DOHH2 (cell line): Measurements from ENCODE around the gene GPATCH8.

Experiments used
- H3F3A ChIP-seq: fragments of 200-600 bp; sonication (generic), shearing (Covaris generic); 2 replicates; pipeline ENCODE4 v1.6.0; 2016; ENCODE audit warnings: antibody characterized with exemption, mild to moderate bottlenecking; ENCODE audit not compliant: control insufficient read depth, insufficient read depth
- H3K27ac ChIP-seq: fragments of 200-600 bp; sonication (generic); 2 replicates; pipeline ENCODE4 v1.5.1; 2014; ENCODE audit warnings: low read depth, mild to moderate bottlenecking, low read length, moderate library complexity
- H3K27me3 ChIP-seq: fragments of 200-600 bp; sonication (generic); 2 replicates; pipeline ENCODE4 v1.6.1; 2014; ENCODE audit warnings: mild to moderate bottlenecking, low read length, mixed read lengths; ENCODE audit not compliant: control insufficient read depth
- H3K36me3 ChIP-seq: fragments of 200-600 bp; sonication (generic); 2 replicates; pipeline ENCODE4 v1.6.1; 2014; ENCODE audit warnings: mild to moderate bottlenecking, low read length, moderate library complexity, mixed read lengths; ENCODE audit not compliant: control insufficient read depth
- H3K4me1 ChIP-seq: fragments of 200-600 bp; sonication (generic); 2 replicates; pipeline ENCODE4 v1.6.1; 2014; ENCODE audit warnings: mild to moderate bottlenecking, low read length, mixed read lengths; ENCODE audit not compliant: control insufficient read depth
- H3K4me2 ChIP-seq: fragments of 200-600 bp; sonication (generic); 2 replicates; pipeline ENCODE4 v1.6.0; 2014; ENCODE audit warnings: mild to moderate bottlenecking, low read length, moderate library complexity
- H3K4me3 ChIP-seq: fragments of 200-600 bp; sonication (generic); 2 replicates; pipeline ENCODE4 v1.5.1; 2014; ENCODE audit warnings: mild to moderate bottlenecking, low read length, mixed read lengths
- H3K79me2 ChIP-seq: fragments of 200-600 bp; sonication (generic); 2 replicates; pipeline ENCODE4 v1.6.1; 2014; ENCODE audit warnings: mild to moderate bottlenecking, low read length, mixed read lengths; ENCODE audit not compliant: control insufficient read depth
- H3K9me2 ChIP-seq: fragments of 200-600 bp; sonication (generic); replicated peaks from 2 replicates; pipeline ENCODE4 v1.6.1; 2014; ENCODE audit warnings: mild to moderate bottlenecking, low read length, mixed read lengths; ENCODE audit not compliant: control insufficient read depth
- H3K9me3 ChIP-seq: fragments of 200-600 bp; sonication (generic); 2 replicates; pipeline ENCODE4 v1.6.1; 2014; ENCODE audit warnings: antibody characterized with exemption, low read length, mixed read lengths; ENCODE audit not compliant: control insufficient read depth, insufficient read depth
- H4K20me1 ChIP-seq: fragments of 200-600 bp; sonication (generic); 2 replicates; pipeline ENCODE4 v1.6.0; 2014; ENCODE audit warnings: low read depth, mild to moderate bottlenecking, antibody characterized with exemption, low read length, moderate library complexity; ENCODE audit not compliant: control insufficient read depth, insufficient read depth
- CTCF ChIP-seq: fragments of 200-600 bp; sonication (generic); IDR thresholded peaks from one replicate; pipeline ENCODE4 v1.5.1; 2014; ENCODE audit warnings: antibody characterized with exemption, mild to moderate bottlenecking, low read depth, low read length; ENCODE audit not compliant: poor library complexity, severe bottlenecking
- EZH2phosphoT487 ChIP-seq: fragments of 200-600 bp; sonication (generic); IDR thresholded peaks from 2 replicates; pipeline ENCODE4 v1.6.1; 2017; ENCODE audit warnings: borderline replicate concordance, mild to moderate bottlenecking, antibody characterized with exemption, low read length, moderate library complexity, mixed read lengths

GPATCH8 gene

GRCh38 chr17:44354582-44355561 is 148.3 kb downstream of the GPATCH8 start:
- peak; percentile 52 for TF ChIP-seq CTCF
- TF ChIP-seq EZH2phosphoT487: no peak
- Histone ChIP-seq H3K27ac (no peak overlapping the region), H3K4me2 (peak overlapping the region; percentile 39; the same call in 1 of the 2 replicates), H3K9me3 (no peaks in the 10 kb centered on the region), H3K9me2 (no peaks in the 10 kb centered on the region), H3F3A (no peaks in the 10 kb centered on the region), H3K4me3 (0 out of 2 replicates have a peak overlapping the region, but pooled peaks have one; percentile 24), H3K27me3 (peaks cover 14% of the 10 kb centered on the region; the same call in 1 of the 2 replicates), H3K79me2 (no peaks in the 10 kb centered on the region), H3K4me1 (peaks cover 21% of the 10 kb centered on the region), H3K36me3 (peaks cover 35% of the 10 kb centered on the region), H4K20me1 (no peaks in the 10 kb centered on the region)

- H3K4me2 ChIP-seq: peak overlapping the region; percentile 17; the same call in 1 of the 2 replicates
- peaks cover 46% of the 10 kb centered on the region for H3K36me3 ChIP-seq
- H3K27me3 ChIP-seq: peaks cover 14% of the 10 kb centered on the region; the same call in 1 of the 2 replicates
- no peaks in the 10 kb centered on the region for H4K20me1 ChIP-seq
- TF ChIP-seq CTCF (no peak), EZH2phosphoT487 (no peak)
- peaks cover 5% of the 10 kb centered on the region for H3K79me2 ChIP-seq
- no peaks in the 10 kb centered on the region for H3F3A ChIP-seq
- no peak overlapping the region for H3K27ac ChIP-seq
- no peaks in the 10 kb centered on the region for H3K9me3 ChIP-seq
- no peaks in the 10 kb centered on the region for H3K9me2 ChIP-seq
- H3K4me3 ChIP-seq: no peak overlapping the region
- H3K4me1 ChIP-seq: peaks cover 18% of the 10 kb centered on the region
These were observed 149.4 kb downstream of the GPATCH8 start for GRCh38 chr17:44353672-44354331.

- H3F3A ChIP-seq: peaks cover 4% of the 10 kb centered on the region
These were observed 150.2 kb downstream of the GPATCH8 start for GRCh38 chr17:44352828-44353671.

More at GRCh38 chr17:44352828-44353671, 150.2 kb downstream of the GPATCH8 start:
- TF ChIP-seq CTCF (no peak), EZH2phosphoT487 (no peak)
- no peak overlapping the region for H3K27ac ChIP-seq
- peaks cover 22% of the 10 kb centered on the region for H3K4me1 ChIP-seq
- no peaks in the 10 kb centered on the region for H3K9me2 ChIP-seq
- H3K4me3 ChIP-seq: no peak overlapping the region
- peaks cover 8% of the 10 kb centered on the region for H3K79me2 ChIP-seq
- no peaks in the 10 kb centered on the region for H3K9me3 ChIP-seq
- peak overlapping the region; percentile 12; the same call in 1 of the 2 replicates for H3K4me2 ChIP-seq
- H3K27me3 ChIP-seq: peaks cover 14% of the 10 kb centered on the region; the same call in 1 of the 2 replicates
- H3K36me3 ChIP-seq: peaks cover 50% of the 10 kb centered on the region
- no peaks in the 10 kb centered on the region for H4K20me1 ChIP-seq
